Limb (tissue), 2 donors: ENCODE results near the gene ZDHHC23.

Experiments used
- DNase-seq, 2 donors: peaks; one replicate each; pipeline ENCODE4 v3.0.0-alpha.2; 2016; ENCODE audit errors: extremely low spot score in 2 of 2

ZDHHC23 gene

DNA sequence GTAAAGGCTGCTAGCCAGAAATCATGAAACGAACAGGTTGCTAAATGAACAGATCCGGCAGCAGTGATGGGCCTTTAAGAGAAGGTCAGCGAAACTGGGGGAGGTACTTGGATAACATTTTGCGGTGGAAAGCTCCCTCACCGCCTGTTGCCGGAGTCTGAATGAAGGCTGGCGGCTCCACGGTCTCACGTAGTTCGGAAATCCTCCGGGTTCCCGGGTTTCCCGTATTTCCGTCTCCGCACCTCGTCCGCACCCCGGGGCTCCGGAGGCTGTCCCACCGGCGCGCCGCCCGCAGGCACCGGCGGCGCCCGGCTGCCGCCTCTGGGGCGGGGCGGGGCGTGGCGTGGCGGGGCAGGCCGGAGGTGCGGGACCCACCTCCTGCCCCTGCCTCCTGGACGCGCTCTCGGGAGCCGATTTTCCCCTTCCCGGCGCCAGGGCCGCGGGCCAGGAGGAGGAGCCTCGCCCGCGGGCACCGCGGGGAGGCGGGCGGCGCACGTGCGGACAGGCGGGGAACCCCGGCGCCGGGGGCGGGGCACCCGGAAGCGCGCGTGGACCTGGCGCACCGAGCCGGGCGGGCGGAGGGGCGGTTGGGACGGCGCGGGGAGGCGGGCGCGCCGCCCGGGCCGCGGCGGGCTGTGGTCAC is at the start of gene ZDHHC23:
Gene ZDHHC23 (plus strand): TSS at position 642 of the 643 bp plus-strand sequence. CDS start 790 bp downstream, outside the sequence.
- peak; percentile 33 to 77 for DNase-seq

- no peak for DNase-seq
These were observed 48.9 kb upstream of the ZDHHC23 start for GRCh38 chr3:113898892-113899291.

DNA sequence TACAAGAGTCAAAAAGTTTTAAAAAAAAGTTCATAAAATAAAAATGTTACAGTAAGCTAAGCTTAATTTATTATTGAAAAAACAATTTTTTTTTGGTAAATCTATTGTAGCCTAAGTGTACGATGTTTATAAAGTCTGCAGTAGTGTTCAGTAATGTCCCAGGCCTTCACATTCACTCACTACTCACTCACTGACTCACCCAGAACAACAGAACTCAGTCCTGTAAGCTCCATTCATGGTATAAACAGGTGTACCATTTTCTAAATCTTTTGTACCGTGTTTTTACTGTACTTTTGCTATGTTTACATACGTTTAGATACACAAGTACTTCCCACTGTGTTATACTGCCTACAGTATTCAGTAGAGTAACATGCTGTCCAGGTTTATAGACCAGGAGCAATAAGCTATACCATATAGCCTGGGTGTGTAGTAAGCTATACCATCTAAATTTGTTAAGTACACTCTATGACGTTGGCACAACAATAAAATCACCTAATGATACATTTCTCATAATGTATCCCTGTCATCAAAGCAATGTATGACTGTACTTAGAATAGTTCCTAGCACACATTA is 41.2 kb upstream of the ZDHHC23 start:
- DNase-seq, result no peak

DNA sequence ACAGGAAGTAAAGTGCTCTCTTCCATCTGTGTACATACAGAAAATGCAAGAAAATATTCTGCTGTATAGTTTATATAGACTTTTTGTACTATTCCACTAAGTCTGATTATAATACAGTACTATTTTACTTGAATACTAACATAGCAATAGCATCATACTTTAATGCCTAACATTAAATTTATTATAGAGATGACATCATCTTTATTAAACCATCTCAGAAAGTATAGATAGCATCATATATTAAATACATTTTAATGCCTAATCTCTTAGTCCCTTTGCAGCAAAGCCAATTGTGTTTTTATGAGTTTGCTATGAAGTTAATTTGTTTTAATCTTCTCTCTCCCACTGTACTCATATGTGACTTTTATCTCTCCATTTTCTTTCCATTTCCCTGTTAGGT is 39.7 kb upstream of the ZDHHC23 start:
- DNase-seq, result no peak

GRCh38 chr3:113910966-113911365 is 36.8 kb upstream of the ZDHHC23 start:
- no peak for DNase-seq

DNA sequence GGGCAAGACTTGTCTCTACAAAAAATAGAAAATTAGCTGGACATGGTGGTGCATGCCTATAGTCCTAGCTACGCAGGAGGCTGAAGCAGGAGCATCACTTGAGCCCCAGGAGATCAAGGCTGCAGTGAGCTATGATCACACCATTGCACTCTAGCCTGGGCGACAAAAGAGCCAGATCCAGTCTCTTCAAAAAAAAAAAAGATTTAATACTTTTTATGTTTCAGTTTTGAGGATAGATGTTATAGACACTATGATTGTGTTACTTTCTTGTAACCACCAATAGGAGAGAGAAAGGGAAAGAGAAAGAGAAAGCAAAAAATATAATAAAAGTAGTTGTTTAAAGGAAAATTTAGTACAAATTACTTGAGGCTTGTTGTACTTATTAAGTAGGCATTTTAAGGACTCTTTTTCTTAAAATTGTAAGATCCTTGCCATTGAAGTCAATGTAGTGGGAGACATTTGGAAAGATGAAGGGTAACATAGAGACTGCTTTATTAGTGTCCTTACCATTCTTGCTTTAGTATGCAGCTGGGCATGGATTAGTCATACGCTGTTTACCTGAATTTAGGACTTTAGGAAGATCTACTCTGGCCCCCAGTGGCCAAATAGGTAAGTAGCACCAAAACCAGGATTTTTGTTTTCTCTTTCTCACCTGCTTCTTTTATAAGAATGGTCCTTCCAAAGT is 35.1 kb upstream of the ZDHHC23 start:
- peak in 1 of 2 donors; percentile 15 for DNase-seq

DNA sequence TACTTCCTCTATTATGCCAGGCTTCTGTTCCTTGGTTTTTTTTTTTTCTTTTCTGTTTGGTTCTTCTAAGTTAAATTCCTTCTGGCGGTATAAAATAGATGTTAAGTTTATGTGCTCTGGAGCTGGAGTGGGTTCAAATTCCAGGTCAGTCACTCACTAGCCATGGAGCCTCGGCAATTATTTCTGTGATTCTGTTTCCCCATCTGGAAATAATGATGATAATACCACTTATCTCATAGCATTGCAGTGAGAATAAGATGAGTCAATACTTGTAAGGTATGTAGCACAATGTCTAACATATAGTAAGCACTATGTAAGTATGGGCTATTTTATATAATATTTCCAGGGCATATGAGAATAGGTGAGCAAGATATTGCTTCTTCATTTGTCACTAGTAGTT is 33.2 kb upstream of the ZDHHC23 start:
- no peak for DNase-seq

DNA sequence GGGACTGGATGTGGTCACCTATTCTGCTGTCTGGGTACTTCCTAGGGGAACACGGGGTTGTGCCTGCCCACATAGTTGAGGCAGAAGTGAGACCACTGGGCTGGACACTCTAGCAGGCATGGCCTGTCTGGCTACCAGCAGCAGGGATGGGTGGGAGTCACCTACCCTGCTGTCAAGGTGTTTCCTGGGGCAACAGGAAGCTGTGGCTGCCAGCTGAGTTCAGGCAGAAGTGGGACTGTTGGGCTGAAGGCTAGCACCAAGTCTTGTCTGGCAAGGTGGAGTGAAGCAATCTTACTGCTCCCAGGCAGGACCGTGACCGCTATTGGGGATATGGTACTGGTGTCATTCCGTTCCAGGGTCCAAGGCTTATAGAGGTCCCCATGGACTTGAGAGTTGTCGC is 20.3 kb upstream of the ZDHHC23 start:
- DNase-seq, result no peak

DNA sequence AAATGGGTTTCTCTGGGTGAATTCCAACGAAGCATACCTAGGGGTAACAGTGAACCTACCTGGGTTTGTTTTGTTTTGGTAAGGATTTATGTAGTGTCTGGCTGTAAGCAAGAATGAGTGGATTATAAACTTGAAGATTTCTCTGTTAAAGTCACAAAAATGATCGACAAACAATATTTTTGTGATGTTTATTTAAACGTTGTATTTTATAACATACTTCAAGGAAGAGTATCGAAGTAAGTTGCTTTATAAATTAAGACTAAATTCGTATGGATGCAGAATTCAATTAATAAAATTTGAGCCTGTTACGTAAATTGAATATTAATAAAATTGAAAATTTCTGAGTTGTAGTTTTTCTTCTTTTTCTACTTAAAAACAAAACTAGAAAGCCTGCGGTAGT is 982 bp upstream of the ZDHHC23 start:
- no peak for DNase-seq

DNA sequence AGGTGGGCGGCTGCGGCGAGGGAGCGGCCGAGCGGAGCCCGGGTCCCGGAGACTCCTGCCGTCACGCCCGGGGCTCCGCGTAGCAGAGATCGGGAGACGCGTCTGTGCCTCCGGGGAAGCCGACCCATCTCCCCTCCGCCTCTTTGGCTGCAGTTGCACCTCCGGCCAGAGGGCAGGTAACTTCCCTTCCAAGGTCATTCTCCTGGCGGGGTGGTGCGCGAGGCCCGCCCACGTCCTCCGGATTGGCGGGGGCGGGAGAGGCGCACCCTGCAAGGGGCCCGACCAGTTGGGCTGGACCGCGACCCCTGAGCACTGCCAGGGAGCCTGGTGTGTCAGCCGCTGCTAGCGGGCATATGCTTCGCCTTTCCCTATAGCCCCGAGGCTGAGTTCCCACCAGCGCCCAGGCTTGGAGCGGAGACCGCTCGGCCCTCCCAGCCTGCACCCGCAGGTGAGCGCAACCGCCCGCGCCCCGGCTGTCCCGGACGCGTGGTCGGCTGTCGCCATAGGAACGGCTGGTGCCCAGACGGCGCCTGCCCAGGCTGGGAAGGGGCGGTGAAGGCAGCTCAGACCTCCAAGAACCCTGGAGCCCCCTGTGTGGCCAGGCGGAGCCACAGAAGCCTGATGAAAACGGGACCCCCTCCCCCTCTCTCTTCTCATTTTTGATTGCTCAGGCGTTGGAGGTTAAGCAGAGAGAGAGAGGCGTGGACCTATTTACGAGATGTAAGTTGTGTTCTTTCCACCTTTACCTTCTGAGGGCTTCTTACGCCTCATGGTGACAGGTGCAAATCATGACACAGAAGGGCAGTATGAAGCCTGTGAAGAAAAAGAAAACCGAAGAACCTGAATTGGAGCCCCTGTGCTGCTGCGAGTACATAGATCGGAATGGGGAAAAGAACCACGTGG is 453 bp downstream of the ZDHHC23 start:
- peak; percentile 7 to 53 for DNase-seq

- no peak for DNase-seq
These were observed 5.1 kb downstream of the ZDHHC23 start for GRCh38 chr3:113952921-113953320.

GRCh38 chr3:113953677-113954076 is 5.9 kb downstream of the ZDHHC23 start:
- no peak for DNase-seq

DNA sequence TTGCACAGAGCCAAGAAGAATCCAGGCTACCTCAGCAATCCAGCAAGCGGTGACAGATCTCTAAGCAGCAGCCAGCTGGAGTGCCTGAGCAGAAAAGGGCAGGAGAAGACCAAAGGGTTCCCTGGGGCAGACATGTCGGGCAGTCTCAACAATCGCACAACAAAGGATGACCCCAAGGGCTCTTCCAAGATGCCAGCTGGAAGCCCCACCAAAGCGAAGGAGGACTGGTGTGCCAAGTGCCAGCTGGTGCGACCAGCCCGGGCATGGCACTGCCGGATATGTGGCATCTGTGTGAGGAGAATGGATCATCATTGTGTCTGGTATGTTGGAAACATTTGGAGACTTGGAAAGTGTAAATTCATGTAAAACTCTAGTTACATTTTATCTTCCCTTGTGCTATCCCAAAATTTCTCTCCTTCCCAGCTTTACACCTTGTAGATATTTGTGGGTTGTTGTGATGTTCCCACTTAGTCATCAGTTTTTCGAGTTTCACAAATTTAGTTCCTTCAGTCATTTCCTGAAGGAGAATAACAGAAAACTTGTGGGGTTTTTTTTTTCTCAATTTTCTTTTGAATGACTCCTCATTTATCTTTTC is 6.4 kb downstream of the ZDHHC23 start:
- no peak for DNase-seq

DNA sequence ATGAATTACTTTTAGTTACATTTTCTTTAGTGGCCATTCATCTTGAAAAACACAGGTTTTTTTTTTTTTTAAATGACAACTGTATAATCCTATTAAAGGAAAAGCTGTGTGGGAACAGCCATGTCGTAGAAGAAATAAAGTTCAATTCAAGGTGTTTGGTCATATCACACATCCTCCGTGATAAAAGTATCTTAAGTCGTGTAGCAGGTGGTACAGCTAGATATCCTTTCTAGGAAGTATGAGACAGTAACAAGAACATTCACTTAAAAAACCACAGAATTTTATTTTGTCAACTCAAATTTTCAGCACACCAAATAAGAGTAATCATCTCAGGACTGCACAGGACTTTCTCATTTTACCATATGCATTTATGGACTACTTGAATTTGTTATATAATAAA is 16.1 kb downstream of the ZDHHC23 start:
- no peak for DNase-seq

DNA sequence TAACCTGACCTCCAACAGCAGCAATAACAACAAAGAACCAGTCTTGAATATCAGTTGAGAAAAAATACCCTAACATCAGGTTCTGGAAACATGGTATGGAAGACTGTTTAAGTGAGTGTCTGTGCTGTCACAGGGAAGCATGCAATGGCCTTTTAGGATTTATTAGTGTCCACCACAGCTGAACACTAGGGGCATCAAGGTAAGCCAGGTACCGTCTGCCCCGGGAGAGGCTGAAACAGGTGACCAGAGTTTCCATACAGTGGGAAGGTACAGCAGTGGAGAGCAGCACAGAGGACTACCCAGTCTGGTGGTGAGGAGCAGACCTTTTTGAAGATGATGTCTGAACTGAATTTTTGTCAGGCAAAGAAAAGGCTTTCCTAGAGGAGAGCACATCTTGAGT is 18.4 kb downstream of the ZDHHC23 start:
- no peak for DNase-seq

- DNase-seq, result no peak
These were observed 21.2 kb downstream of the ZDHHC23 start for GRCh38 chr3:113968986-113969385.

DNA sequence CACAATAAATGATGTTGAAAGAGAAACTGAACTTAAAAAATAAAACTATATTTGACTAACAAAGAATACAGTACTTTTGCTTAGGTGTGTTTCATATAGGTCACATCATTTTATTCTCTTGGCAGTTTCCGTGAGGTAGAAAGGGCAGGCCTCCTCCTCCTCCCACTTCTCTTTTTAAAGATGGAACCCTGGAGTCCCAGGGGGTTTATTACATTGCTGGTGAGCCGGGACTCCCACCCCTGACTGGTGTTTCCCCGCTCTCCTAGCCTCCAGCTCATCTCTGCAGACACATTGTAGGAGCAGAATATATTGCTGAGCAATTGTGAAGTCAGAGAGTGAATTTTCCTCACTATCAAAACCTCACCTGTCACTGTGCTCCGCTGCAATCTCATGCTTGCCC is 30.0 kb downstream of the ZDHHC23 start:
- no peak for DNase-seq

DNA sequence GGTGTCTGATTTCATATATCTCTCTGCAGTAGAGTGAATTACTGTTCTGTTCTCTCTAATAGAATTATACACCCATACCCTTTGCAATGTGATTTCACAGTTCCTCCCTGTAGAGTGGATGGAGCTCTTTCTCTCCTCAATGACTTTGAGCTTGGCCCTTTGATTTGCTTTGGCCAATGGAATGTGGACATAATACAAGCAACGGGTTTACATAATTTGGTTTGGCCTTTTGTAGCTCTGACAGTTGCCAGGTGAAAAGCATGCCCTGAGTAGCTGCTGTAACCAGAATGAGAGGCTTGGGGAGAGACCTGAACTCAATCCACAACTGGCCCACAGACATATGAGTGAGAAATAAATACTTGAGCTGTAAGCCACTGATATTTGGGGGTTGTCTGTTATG is 32.1 kb downstream of the ZDHHC23 start:
- no peak for DNase-seq

GRCh38 chr3:113981803-113982202 is 34.0 kb downstream of the ZDHHC23 start:
- no peak for DNase-seq

DNA sequence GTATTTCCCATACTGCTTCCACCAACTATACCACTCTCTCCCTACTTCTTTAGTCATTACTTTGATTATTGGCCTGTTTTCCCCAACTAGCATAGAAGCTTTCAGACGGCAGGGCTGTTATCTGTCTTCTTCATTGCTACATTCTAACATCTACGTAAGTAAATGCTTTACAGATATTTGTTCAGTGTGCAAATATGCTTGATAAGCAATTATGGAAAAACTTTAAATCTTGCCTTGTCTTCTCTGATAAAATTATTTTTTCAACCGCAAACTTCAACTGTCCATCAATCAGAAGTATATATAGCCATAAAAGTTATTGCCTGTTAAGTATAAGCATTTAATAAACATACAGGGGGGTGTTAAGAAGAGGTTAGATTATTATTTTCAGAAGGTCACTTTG is 35.7 kb downstream of the ZDHHC23 start:
- no peak for DNase-seq

DNA sequence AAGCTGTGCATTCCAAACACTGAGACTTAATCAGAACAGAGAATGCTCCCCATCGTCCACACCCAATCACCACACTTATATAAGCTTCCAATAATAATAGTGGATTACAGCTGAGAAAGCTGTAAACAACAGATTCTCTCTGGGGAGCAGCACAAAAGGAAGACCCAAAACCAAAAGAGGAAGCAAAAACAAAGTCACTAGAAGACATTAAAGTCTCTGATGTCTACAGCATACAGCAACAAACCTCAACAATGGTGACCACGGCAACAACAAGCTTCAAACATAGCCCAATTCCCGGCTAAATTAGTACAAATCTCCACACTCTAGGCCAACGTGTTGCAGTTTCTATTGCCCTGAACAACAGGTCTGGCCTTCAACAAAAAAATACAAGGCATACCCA is 37.7 kb downstream of the ZDHHC23 start:
- no peak for DNase-seq

DNA sequence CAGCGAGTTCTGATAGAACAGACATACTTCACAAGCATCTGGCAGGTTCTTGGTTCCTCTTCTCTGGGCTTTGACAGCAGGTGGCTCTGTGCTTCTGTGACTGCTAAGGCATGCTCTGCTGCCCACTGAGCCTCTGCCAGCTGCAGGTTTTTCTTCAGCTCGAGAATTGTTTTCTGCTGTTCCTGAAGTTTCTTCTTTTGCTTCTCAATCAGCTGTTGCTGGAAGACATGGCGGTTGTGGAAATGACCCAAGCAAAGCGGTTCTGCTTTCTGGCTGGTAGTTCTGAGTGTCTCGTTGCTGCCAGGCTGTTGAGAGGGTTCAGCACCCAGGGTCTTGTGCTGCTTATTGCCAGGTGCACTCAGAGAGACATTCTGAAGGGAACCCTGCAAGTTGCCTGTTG is 57.7 kb downstream of the ZDHHC23 start:
- no peak for DNase-seq
